HepG2 (cell line): ENCODE measurements around the gene SYT17. TPM values are rescaled to one million over a fixed set of nuclear protein-coding genes. Genes with fewer than 3 reads are reported as not detected.

Experiments
- AHDC1 ChIP-seq: sonication (generic); formaldehyde crosslinking; IDR thresholded peaks from 2 replicates; pipeline ENCODE4 v1.5.1; 2020; ENCODE audit warnings: mild to moderate bottlenecking, missing genetic modification reagents, borderline replicate concordance
- GTF3A ChIP-seq: sonication (generic); formaldehyde crosslinking; conservative IDR thresholded peaks from 2 replicates; pipeline ENCODE4 v1.4.0; 2020; ENCODE audit warnings: mild to moderate bottlenecking, missing genetic modification reagents
- KAT2B ChIP-seq: fragments of 150-350 bp; IDR thresholded peaks from 2 replicates; pipeline ENCODE4 v1.6.1; 2014; ENCODE audit warnings: low read depth, low read length, borderline replicate concordance
- KMT2A ChIP-seq: sonication (generic); formaldehyde crosslinking; IDR thresholded peaks from 2 replicates; pipeline ENCODE4 v1.4.0; 2020; ENCODE audit warnings: missing genetic modification reagents
- POLR2AphosphoS5 ChIP-seq: IDR thresholded peaks from 2 replicates; pipeline ENCODE4 v1.6.1; 2012; ENCODE audit warnings: low read depth, low read length
- RFXAP ChIP-seq: sonication (generic); formaldehyde crosslinking; IDR thresholded peaks from 2 replicates; pipeline ENCODE4 v1.4.0; 2020; ENCODE audit warnings: missing genetic modification reagents, borderline replicate concordance
- SOX5 ChIP-seq: IDR thresholded peaks from 2 replicates; pipeline ENCODE4 v1.6.1; 2016; ENCODE audit warnings: borderline replicate concordance
- ZNF33B ChIP-seq: sonication (generic); formaldehyde crosslinking; IDR thresholded peaks from 2 replicates; pipeline ENCODE4 v1.5.1; 2020; ENCODE audit warnings: mild to moderate bottlenecking, missing genetic modification reagents
- ZNF883 ChIP-seq: sonication (generic); formaldehyde crosslinking; IDR thresholded peaks from 2 replicates; pipeline ENCODE4 v1.5.1; 2020; ENCODE audit warnings: mild to moderate bottlenecking, missing genetic modification reagents; ENCODE audit errors: not compliant biosample characterization
- polyA plus RNA-seq, 8 experiments: library from polyadenylated mRNA; depleted of rRNA in 3 of 8; stranded (reverse) in 7 of 8; unstranded in 1 of 8; fragments of >200 nt; fragmentation: Illumina TruSeq in 4 of 8; extraction: Trizol in 4 of 8; gene quantifications; 2 replicates each; pipeline versions ENCODE4 v1.2.1 to v1.2.3, GENCODE V29; 2011 to 2016; ENCODE audit warnings: low read depth in 4 of 8, missing spikeins in 1 of 8, mixed read lengths in 1 of 8; ENCODE audit not compliant: insufficient read depth in 1 of 8
- total RNA-seq, 5 experiments: library from RNA; depleted of rRNA; stranded (reverse); fragments of >200 nt; fragmentation: Illumina TruSeq; extraction: Trizol; gene quantifications; 2 replicates each; pipeline ENCODE4 v1.2.3, GENCODE V29; 2016; ENCODE audit warnings: low read depth in 1 of 5

The SYT17 gene
- total and polyA plus RNA-seq, 2 of the 13 experiments (the other 11 are each of a cell fraction or from before 2014, with no cell fraction given) = 0.44 TPM; not detected in 1

DNA sequence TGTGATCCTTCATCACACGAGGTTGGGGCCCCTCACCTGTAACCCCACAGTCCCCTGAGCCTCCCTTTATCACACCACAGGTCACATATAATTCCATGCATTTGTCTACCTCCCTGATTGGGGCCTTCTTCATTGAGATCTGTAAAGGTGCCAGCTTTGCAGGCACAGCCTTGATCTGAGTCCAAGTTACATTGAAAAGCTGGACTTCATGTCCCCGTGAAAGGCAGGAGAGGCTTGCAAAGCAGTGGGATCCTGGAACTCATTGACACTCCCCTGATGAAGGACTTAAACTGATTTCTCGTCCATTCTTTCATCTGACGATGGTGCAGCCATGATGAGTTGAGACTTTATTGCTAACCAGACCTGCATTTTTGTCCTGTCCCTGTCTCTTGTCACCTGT lies 3.8 kb upstream of the SYT17 start (continued):
- TF ChIP-seq ZNF33B (CRISPR knock-in tag) (no peak), GTF3A (CRISPR knock-in tag) (no peak), POLR2AphosphoS5 (no peak), KAT2B (no peak), RFXAP (CRISPR knock-in tag) (no peak), AHDC1 (CRISPR knock-in tag) (no peak), ZNF883 (CRISPR knock-in tag) (no peak), KMT2A (CRISPR knock-in tag) (no peak), SOX5 (CRISPR knock-in tag) (no peak)
